ENCODE data around the gene YBEY.

Gene YBEY

DNA sequence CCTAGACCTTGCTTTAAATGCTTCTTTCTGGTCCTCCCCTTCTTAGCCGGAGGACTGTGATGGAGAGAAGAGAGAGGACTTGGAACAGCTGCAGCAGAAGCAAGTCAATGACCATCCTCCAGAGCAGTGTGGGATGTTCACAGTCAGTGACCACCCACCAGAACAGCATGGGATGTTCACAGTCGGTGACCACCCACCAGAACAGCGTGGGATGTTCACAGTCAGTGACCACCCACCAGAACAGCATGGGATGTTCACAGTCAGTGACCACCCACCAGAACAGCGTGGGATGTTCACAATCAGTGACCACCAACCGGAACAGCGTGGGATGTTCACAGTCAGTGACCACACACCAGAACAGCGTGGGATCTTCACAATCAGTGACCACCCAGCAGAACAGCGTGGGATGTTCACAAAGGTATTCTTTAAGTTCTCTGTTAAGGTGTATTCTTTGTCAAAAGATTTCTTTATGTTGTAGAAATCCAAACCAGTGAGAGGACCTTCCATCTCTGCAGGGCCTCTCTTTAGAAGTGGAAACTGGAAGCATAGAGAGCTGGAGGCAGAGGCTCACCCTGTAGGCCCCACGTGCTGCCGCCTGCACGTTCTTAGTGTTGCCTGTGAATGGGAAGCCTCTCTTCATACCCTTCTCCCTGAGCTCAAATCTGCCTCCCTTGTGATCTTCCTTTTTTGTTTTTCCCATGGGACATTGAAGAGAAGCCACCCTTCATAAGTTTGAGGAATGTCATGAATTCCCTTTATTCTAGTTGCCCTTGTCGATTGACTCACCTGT lies 48.4 kb downstream of the YBEY start:
- no peak for DNase-seq

DNA sequence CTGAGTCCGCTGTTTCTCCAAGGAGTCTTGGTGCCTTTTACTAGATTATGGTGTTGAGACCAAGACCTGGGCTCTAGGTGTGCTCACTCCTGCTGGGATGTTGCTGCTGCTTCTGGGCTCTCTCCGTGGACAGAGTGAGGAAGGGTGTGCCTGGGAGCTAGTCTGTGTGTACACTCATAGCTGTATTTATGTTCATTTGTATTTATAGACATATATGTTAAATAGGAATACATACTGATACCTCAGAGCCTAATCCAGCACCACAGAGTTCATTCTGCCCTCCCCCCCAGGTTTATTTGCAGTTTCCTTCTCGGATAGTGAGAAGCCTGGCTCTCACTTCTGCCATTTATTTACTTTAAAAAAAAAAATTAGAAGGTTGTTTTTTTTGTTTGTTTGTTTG lies 50.5 kb downstream of the YBEY start:
- DNase-seq = no peak

DNA sequence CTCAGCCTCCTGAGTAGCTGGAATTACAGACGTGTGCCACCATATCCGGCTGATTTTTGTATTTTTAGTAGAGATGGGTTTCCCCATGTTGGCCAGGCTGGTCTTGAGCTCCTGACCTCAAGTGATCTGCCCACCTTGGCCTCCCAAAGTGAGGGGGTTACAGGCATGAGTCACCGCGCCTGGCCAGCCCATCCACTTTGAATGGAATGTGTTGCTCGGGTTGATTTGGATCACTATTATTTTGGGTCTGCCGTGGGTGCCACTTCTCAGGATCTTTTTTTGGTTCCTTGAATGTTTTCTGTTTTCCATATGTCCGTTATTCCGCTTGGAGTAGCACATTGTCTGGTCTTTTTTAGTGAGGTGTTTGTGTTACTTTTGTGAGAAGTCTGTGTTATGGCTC lies 54.9 kb downstream of the YBEY start:
- DNase-seq = no peak

DNA sequence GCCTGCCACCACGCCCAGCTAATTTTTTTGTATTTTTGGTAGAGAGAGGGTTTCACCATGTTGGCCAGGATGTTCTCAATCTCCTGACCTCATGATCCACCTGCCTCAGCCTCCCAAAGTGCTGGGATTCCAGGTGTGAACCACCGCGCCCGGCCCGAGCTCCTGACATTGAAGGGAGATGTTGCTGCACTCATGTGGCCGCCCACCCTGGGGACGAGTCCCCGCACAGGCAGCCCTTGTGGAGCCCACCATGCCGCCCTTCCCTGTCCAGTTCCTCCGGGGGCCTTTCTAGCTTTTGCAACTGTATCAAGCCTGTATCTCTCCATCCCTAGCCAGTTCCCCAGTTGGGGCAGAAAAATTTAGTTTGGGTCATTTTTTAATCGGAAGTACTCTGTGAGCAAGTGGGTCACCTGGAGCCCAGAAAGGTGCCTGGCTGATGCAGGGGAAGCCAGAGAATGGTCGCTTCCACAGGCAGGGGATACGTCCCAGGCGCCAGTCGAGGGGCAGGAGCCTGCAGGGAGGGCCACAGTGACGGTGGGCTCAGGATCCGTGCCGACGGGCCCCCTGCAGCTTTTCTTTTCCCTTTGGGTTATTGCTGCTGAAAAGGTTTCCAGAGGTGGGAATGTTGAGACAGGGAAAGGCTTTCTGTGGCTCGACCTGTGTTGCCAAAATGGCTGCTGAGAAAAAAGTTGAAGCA lies 58.2 kb downstream of the YBEY start:
- DNase-seq = no peak

DNA sequence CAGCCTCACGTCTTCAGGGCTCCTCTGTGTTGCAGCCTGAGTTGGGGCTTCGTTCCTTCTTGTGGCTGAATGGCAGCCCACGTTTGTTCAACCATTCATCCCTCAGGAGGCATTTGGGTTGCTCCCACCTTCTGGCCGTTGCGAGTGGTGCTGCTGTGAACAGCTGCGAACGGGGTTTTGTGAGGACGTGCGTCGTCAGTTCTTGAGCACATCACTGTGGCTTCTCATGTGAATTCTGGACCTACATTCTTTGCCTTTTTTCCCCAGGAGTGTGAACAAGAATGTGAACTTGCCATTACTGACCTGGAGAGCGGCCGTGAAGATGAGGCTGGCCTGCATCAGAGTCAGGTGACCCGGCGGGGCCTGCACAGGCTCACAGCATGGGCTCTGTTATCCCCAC lies 59.7 kb downstream of the YBEY start:
- no peak for DNase-seq

DNA sequence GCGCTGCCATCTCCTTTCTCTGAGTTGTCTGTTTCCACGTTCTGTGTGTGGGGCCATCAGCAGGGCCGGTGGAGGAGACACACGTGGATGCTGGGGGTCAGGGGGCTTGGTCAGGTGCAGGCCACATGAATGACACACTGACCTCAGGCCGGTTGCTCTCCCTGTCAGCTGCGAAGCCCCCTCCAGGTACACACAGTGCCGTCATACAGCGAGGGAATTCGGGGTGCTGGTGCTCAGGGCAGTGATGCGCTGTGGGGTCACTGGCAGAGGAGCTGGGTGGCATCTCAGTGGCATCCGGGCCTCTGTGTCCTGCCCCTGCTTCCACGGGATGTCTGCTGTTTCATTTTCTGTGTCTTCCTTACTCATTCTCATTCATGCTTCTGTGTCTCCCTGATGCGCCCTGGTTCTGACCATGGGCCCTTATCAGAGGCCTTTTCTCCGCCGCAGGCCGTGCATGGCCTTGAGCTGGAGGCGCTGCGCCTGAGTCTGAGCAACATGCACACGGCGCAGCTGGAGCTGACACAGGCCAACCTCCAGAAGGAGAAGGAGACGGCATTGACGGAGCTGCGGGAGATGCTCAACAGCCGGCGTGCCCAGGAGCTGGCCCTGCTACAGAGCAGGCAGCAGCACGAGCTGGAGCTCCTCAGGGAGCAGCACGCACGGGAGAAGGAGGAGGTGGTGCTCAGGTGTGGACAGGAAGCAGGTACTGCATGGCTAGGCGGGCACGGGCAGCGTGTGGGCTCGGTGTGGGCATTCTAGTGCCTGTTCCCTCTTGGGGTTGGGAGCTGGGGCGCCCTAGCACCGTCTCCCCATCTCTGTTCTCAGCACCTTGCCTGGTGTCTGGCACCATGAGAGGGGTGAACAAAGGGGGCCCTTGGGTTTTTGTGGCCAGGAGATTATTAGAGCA lies 60.4 kb downstream of the YBEY start:
- no peak for DNase-seq

DNA sequence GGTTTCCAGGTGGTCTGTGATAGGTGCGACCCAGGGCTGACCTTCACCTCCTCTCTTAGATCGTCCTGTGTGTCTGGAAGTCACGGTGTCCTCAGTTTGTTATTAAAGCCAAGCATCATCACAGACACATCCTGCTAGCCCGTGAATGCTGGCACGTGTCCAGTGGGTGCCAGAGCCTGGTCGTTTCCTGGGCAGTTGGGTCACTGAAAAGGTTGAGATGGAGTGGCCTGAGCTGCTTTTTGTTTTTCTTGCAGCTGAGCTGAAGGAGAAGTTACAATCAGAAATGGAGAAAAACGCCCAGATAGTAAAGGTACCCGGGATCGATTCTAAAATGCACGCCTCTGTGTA lies 61.0 kb downstream of the YBEY start:
- no peak for DNase-seq
